Spinal cord (tissue), 10 donors: ENCODE measurements around the gene STAC2. TPM values are rescaled to one million over a fixed set of nuclear protein-coding genes. Genes with fewer than 3 reads are reported as not detected.
A peak's percentile ranks its signal among the peaks of the same experiment; 100 is the strongest.

ENCODE experiments used
- DNase-seq, 6 donors: peaks; one replicate each; pipeline versions ENCODE4 v3.0.0 to v3.0.0-alpha.2; 2013 to 2015; ENCODE audit warnings: low spot score in 6 of 6, low read depth in 4 of 6
- H3K27ac ChIP-seq: one replicate; pipeline ENCODE4 v1.5.1; 2013; ENCODE audit warnings: low read depth, low read length, control low read depth
- H3K27me3 ChIP-seq: one replicate; pipeline ENCODE4 v1.6.1; 2013; ENCODE audit warnings: low read length; ENCODE audit not compliant: control insufficient read depth, insufficient read depth
- H3K36me3 ChIP-seq: one replicate; pipeline ENCODE4 v1.6.1; 2013; ENCODE audit warnings: low read length; ENCODE audit not compliant: control insufficient read depth, insufficient read depth
- H3K4me1 ChIP-seq: one replicate; pipeline ENCODE4 v1.6.1; 2013; ENCODE audit warnings: low read length; ENCODE audit not compliant: control insufficient read depth, insufficient read depth
- H3K4me3 ChIP-seq: one replicate; pipeline ENCODE4 v1.5.1; 2013; ENCODE audit warnings: low read depth, low read length, control low read depth
- H3K9me3 ChIP-seq: one replicate; pipeline ENCODE4 v1.6.1; 2013; ENCODE audit warnings: low read length; ENCODE audit not compliant: control insufficient read depth, insufficient read depth
- WGBS: methylation state at CpG from one replicate; pipeline ENCODE4 v1.1.5; 2013; ENCODE audit warnings: missing lambda C conversion rate; ENCODE audit not compliant: insufficient coverage; 5-methylcytosine and 5-hydroxymethylcytosine counted together
- polyA plus RNA-seq, 2 donors: library from polyadenylated mRNA; unstranded; fragments of 120-200 nt; gene quantifications; one replicate each; pipeline ENCODE4 v1.2.1, GENCODE V29; 2013; ENCODE audit not compliant: insufficient read length in 2 of 2
- total RNA-seq, 2 donors: library from RNA; depleted of rRNA in 1 of 2; stranded (reverse); fragments of 120-200 nt in 1 of 2; fragments of >200 nt in 1 of 2; gene quantifications; one replicate each; pipeline versions ENCODE4 v1.2.3 to v1.2.4, GENCODE V29; 2013 to 2014
- donor health status: healthy.

The STAC2 gene
- total and polyA plus RNA-seq, 4 donors: 0.83 to 17.1 (median 8.7) TPM

GRCh38 chr17:39212195-39212810 is 13.4 kb downstream of the STAC2 start:
- 91% methylated on average over 10 of the region's 11 CpGs for WGBS
- H3K4me1 ChIP-seq: peaks cover 33% of the 10 kb centered on the region
- no peak overlapping the region for H3K4me3 ChIP-seq
- H3K36me3 ChIP-seq: peaks cover 27% of the 10 kb centered on the region
- no peak overlapping the region for H3K27ac ChIP-seq
- no peak for DNase-seq
- peaks cover 17% of the 10 kb centered on the region for H3K27me3 ChIP-seq
- no peaks in the 10 kb centered on the region for H3K9me3 ChIP-seq

GRCh38 chr17:39210093-39210434 is 15.7 kb downstream of the STAC2 start:
- whole genome bisulfite sequencing: 5% methylated on average over 19 of the region's 22 CpGs
- Histone ChIP-seq H3K4me1 (peaks cover 33% of the 10 kb centered on the region), H3K27me3 (peaks cover 15% of the 10 kb centered on the region), H3K9me3 (no peaks in the 10 kb centered on the region), H3K4me3 (peak overlapping the region; percentile 18), H3K27ac (no peak overlapping the region), H3K36me3 (peaks cover 28% of the 10 kb centered on the region)
- DNase-seq: no peak

GRCh38 chr17:39209317-39210092 is 16.2 kb downstream of the STAC2 start:
- peak overlapping the region; percentile 18 for H3K4me3 ChIP-seq
- H3K27me3 ChIP-seq: peaks cover 15% of the 10 kb centered on the region
- WGBS: 1% methylated on average over 36 of the region's 39 CpGs
- H3K4me1 ChIP-seq: peaks cover 33% of the 10 kb centered on the region
- H3K27ac ChIP-seq: no peak overlapping the region
- DNase-seq: peak in 2 of 6 donors; percentile 80 to 83
- peaks cover 29% of the 10 kb centered on the region for H3K36me3 ChIP-seq
- no peaks in the 10 kb centered on the region for H3K9me3 ChIP-seq

GRCh38 chr17:39208893-39209292 is 16.9 kb downstream of the STAC2 start:
- no peak overlapping the region for H3K27ac ChIP-seq
- H3K4me1 ChIP-seq: peaks cover 31% of the 10 kb centered on the region
- H3K9me3 ChIP-seq: no peaks in the 10 kb centered on the region
- WGBS: 50% methylated on average over 8 of the region's 8 CpGs
- H3K4me3 ChIP-seq: no peak overlapping the region
- H3K27me3 ChIP-seq: peaks cover 15% of the 10 kb centered on the region
- DNase-seq: peak in 1 of 6 donors; percentile 28
- H3K36me3 ChIP-seq: peaks cover 30% of the 10 kb centered on the region

- Histone ChIP-seq H3K27ac (no peak overlapping the region), H3K9me3 (no peaks in the 10 kb centered on the region), H3K27me3 (peaks cover 15% of the 10 kb centered on the region), H3K36me3 (peaks cover 35% of the 10 kb centered on the region), H3K4me1 (peaks cover 31% of the 10 kb centered on the region), H3K4me3 (no peak overlapping the region)
- no peak for DNase-seq
- WGBS: 50% methylated on average over 7 of the region's 7 CpGs
Measured at GRCh38 chr17:39208136-39208535, 17.6 kb downstream of the STAC2 start.

- Histone ChIP-seq H3K9me3 (no peaks in the 10 kb centered on the region), H3K36me3 (peaks cover 44% of the 10 kb centered on the region), H3K4me1 (peaks cover 28% of the 10 kb centered on the region), H3K27me3 (peaks cover 6% of the 10 kb centered on the region), H3K4me3 (no peak overlapping the region), H3K27ac (no peak overlapping the region)
- WGBS: 80% methylated on average over 1 of the region's 3 CpGs
- no peak for DNase-seq
Measured at GRCh38 chr17:39205112-39205526, 20.6 kb downstream of the STAC2 start.

- Histone ChIP-seq H3K27ac (no peak overlapping the region), H3K27me3 (no peaks in the 10 kb centered on the region), H3K9me3 (no peaks in the 10 kb centered on the region), H3K4me1 (peaks cover 23% of the 10 kb centered on the region), H3K36me3 (peaks cover 44% of the 10 kb centered on the region), H3K4me3 (no peak overlapping the region)
- WGBS: 80% methylated on average over 1 of the region's 8 CpGs
- DNase-seq: no peak
Measured at GRCh38 chr17:39204245-39204644, 21.5 kb downstream of the STAC2 start.

GRCh38 chr17:39200957-39201510 is 24.7 kb downstream of the STAC2 start:
- no peaks in the 10 kb centered on the region for H3K9me3 ChIP-seq
- 60% methylated on average over 9 of the region's 11 CpGs for WGBS
- H3K36me3 ChIP-seq: peaks cover 44% of the 10 kb centered on the region
- H3K4me3 ChIP-seq: peak overlapping the region; percentile 96
- H3K4me1 ChIP-seq: peaks cover 35% of the 10 kb centered on the region
- H3K27ac ChIP-seq: no peak overlapping the region
- H3K27me3 ChIP-seq: no peaks in the 10 kb centered on the region
- no peak for DNase-seq

GRCh38 chr17:39200070-39200879 is 25.5 kb downstream of the STAC2 start, which contains the start of gene RPL19:
Gene RPL19 (plus strand): TSS chr17:39200283. CDS start chr17:39200345, 62 bp downstream.
- H3K36me3 ChIP-seq: peaks cover 40% of the 10 kb centered on the region
- under 1% methylated on average over 45 of the region's 52 CpGs for WGBS
- H3K27ac ChIP-seq: peak within 1 kb of the TSS; percentile 93
- peaks cover 43% of the 10 kb centered on the region for H3K4me1 ChIP-seq
- peak within 1 kb of the TSS; percentile 96 for H3K4me3 ChIP-seq
- H3K27me3 ChIP-seq: no peaks in the 10 kb centered on the region
- peak in 2 of 6 donors; percentile 92 to 97 for DNase-seq
- H3K9me3 ChIP-seq: no peaks in the 10 kb centered on the region
